ENCODE data around the gene EHF.
"Not testable (repeated sequence)": the region's sequence is repeated elsewhere in the genome, so short reads cannot be mapped to it uniquely, and the experiment has no call there.

Gene EHF

DNA sequence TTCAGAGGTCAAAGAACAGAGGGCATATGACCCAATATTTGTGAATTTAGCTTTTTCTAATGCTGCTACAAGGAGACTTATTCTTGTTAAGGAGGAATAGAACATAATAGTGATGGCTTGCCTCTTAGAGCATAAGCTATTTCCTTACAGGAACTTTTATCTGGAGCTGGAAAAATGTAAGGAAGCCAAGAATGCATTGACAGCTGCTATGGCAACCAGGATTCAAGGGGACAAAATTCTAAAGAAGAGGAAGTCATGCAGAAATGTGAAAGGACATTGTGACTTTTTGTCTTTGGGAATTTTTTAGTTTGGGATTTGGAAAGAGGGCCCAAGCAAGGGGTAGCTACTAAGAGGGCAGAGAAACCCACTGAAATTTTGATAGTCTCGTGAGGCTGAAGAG lies 51.1 kb downstream of the EHF start:
- no peak for DNase-seq

DNA sequence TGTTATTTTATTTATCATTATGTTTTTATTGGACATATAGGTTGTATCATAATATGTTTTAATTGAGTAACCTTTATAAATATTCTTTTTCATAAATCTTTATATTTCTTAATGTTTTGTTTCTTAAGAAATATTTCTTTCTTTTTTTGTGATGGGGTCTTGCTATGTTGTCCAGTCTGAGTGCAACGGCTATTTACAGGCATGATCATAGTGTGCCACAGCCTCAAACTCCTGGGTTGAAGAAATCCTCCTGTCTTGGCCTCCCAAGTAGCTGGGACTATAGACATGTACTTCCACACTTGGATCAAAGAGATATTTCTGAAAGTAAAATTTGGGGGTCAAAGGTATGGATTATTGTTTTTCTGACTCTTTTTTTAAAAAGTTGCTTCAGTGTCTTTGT lies 53.1 kb downstream of the EHF start:
- DNase-seq, result no peak

DNA sequence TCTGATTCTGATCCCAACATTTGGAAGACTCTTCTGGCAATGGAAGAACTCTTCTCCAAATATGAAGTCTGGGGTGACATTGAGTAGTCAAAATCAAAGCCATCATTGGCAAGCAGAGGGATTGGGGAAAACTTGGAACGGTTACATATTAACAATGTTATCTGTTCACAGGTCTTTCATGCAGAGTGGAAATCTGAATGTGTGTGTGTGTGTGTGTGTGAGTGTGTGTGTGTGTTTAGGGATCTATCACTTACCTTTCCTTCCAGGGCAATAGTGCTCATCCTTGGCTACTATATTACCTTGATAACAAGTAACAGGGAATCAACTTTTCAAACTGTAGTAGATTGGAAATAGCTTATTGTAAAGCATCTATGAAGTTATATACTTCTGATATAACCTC lies 55.3 kb downstream of the EHF start:
- DNase-seq, result no peak

DNA sequence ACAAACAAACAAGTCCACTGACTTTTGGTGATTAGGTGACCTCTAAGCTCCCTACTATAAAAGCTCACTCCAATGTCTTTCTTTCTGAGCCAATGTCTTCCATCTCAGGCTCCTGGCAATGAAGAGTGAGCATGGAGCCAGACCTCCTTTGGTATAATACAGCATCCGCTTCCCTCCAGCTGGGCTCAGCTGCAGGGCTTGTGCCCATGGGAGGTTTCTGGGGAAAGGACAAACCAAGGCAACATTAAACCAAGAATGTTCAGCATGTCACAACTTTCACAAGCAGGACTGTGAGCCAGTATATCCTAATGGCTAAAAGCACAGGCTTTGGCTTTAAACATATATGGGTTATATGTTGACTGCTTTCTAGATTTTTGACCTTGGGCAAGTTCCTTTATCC lies 58.8 kb downstream of the EHF start:
- peak; percentile 48 for DNase-seq

DNA sequence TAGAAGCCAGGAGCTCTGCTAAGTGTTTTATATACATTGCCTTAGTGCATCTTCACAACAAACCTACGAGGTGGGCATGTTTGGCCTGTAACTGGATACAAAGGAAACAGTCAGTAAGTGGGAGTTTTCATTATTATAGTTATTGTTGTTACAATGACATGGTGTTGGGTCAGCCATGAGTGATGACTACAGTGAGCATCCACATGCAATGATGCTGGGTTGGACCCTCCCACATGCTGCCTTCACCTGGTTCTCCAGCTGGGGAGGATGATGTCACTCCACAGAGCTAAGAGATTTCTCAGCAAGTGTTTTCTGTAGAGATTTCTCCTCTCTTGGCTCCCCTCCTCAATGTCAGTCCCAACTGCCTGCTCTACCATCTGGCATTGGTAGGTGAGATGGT lies 59.3 kb downstream of the EHF start:
- no peak for DNase-seq

DNA sequence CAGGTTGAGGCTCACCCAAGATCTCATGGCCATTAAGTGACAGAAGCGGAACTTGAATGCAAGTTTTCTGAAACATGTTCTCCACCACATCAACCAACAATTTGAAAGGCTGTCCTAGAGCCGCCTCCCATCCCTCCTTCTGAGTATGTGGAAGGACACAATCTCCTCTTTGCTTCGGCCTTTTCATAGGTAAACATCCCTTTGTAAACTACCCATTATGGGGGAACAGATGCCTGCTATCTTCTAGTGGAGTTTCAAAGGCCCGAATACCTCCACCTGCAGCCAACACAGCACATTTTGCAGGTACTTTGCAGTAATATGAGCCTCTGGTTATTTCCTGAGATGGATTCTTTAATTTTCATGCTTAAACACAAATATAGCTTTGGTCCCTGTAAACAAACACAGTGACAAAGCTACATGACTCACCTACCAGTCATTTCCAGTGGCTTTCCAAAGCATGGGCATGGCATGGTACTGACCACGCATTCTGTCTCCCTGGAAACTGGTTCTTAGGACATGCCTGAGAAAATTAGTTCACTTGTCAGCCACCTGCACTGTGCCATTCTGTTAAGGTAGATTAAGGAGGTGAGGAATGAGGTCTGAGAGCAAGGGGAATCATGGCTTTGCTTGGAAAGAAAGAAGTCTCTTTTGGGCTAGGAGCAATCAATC lies 60.2 kb downstream of the EHF start:
- DNase-seq, result no peak

DNA sequence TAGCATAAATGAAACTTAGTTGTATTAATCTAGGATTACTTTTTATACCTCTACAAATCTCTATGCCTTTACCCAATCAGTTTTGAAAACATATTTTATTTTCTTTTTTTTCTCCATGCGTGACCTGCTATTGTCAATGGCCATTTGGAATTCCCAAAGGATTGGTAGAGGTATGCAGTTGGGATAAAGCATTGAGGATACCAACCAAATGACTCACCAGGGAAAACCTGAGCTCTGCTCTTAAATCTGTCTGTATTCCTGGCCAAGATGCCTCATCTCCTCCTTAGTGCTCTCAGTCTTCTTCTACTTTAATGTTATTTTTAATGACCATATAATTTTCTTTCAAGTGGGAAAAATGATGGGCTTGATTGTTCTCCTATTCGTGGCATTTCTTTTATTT lies 61.9 kb downstream of the EHF start:
- DNase-seq, result no peak

DNA sequence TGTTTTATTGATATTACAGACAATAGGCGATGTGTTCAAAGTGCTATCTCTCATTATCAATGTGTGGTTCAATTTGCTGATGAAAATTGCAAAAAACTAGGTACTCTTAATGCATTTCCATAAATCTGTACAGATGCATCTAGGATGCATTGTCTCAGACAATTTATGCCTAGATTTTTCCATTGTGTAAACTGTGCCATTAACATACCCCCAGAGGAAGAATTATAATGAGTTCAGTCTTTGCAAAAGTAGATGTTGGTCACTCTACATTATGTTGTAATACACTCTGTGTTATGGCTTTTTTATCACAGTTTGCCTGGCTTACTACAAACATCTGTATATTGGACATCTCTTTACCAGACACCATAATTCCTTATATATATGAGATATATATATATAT lies 62.5 kb downstream of the EHF start:
- no peak for DNase-seq

DNA sequence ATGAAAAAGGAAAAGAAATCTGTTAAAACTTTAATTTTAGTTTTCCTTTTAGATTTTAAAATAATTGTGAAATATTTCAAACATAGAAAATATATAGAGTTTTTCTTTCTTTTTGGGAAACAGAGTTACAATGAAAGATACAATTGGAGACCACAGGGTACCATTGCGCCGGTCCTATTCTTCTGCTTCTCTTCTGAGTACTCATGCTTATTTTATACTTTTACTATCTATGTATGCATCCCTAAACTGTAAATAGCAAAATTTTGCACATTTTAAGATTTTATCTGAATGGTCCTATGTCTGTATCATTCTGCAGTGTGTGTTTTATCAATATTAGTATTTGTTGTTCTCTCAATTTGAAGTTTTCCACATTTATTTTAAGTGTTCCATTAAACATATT lies 65.0 kb downstream of the EHF start:
- no peak for DNase-seq

DNA sequence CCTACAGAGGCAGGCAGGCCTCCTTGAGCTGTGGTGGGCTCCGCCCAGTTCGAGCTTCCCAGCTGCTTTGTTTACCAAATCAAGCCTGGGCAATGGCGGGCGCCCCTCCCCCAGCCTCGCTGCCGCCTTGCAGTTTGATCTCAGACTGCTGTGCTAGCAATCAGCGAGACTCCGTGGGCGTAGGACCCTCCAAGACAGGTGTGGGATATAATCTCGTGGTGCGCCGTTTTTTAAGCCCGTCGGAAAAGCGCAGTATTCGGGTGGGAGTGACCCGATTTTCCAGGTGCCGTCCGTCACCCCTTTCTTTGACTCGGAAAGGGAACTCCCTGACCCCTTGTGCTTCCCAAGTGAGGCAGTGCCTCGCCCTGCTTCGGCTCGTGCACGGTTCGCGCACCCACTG lies 71.4 kb downstream of the EHF start:
- DNase-seq, result not testable (repeated sequence)

DNA sequence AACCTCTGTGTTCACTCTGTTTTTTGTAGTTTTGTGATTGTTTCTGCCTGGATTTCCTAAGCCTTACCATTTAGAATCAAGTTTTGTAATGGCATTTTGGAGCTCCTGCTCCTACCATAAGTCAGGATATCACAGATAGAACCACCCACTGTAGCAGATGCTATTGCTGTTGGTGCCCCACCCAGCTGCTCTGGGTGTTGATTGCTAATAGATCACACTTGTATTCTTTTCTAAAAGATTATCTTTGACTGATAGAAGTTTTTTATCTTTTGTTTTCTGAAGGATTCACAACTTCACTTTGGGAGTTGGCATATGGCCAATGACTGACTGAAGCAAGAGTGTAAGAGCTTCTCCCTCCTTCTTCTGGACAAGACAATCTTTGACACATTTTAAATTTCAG lies 76.0 kb downstream of the EHF start:
- DNase-seq, result no peak

DNA sequence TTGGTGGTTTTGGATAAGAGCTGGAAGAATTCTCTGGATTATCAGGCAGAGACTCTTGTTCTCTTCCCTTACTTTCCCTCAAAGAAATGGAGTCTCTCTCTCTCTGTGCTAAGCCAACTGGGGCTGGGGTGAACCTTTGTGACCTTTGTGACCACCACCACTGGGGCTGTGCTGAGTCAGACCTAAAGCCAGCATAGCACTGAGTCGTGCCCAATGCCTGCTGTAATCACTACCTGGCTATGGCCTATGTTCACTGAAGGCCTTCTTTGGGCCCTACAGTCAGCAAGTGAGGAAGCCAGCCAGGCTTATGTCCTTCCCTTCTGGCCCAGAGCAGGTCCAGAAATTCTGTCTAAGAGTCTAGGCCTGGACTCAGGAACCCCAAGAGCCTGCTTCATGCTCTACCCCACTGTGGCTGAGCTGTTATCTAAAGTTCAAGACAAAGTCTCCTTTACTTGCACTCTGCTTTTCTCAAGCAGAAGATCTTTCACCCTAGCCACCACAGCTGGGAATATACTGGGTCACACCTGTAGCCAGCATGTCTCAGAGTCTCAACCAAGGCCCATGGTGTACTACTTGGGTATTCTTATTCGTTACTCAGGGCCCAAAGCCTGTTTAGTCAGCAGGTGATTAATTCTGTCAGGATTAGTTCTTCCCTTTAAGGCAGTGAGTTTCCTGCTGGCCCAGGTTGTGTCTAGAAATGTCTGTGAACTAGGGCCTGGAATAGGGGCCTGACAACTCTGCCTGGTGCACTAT lies 86.0 kb downstream of the EHF start:
- DNase-seq, result no peak

DNA sequence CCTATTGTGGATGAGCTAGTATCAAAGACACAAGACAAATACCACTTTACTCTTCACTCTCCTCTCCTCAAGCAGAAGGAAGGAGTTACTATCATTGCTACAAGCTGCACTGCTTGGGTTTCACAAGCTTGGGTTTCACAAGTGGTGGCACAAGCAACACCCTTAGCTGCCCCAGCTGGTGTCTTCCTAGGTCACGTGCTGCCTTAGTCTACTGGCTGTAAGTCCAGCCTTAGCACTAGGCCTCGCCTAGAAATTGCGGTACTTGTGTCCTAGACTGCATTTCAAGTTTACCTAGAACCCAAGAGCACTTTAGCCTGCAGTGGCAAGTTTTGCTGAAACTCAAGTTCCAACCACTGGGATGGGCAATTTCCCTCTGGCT lies 86.6 kb downstream of the EHF start:
- DNase-seq, result no peak

Measured in right forelimb (tissue), 1 donor.